NCI-H2227 (cell line): ENCODE data around the gene PRB4.
"Not testable (repeated sequence)": the region's sequence is repeated elsewhere in the genome, so short reads cannot be mapped to it uniquely, and the experiment has no call there.

Source experiments
- DNase-seq: peaks from one replicate; lab custom pipeline; 2025; ENCODE audit not compliant: unreplicated experiment; lab: John Stamatoyannopoulos, UW

PRB4 gene

DNA sequence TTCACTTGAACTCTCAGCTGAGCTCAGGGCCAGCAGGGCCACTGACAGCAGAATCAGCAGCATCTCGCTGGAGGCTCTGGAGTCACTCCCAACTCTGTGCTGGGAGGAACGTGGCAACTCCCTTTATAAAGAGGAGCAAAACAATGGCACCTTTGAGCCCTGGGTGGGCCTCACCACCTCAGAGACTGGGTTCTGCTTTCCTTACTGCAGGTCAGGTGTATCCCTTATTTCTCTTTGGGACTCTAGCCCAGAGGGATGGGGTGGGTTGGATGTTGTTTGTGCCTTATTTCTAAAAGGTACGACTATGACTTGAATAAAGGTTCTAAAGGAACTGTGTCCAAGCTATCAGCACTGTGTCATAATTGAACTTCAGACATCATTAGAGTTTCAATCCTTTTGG is at the start of gene PRB4:
Gene PRB4 (minus strand): TSS at position 101 of the 400 bp plus-strand sequence. CDS start 38 bp downstream, at position 63.
- no peak for DNase-seq

DNA sequence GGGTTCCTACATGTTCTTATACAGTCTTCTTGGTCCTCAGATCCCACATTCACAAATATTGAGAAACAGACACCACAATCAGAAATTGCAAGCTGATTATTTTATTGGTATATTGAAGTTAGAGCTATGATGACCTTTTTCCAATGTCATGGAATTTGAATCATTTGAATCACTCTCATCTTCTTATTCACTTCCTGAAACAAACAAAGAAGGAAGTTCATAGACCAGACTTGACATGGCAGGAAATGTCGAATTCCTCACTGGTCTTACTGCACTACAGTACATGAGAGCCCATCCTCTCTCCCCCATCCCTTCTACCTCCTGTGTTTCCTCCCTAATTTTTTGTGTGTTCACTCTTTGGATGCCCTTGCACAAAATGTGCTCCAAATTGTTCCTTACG is 41.5 kb upstream of the PRB4 start:
- not testable (repeated sequence) for DNase-seq

DNA sequence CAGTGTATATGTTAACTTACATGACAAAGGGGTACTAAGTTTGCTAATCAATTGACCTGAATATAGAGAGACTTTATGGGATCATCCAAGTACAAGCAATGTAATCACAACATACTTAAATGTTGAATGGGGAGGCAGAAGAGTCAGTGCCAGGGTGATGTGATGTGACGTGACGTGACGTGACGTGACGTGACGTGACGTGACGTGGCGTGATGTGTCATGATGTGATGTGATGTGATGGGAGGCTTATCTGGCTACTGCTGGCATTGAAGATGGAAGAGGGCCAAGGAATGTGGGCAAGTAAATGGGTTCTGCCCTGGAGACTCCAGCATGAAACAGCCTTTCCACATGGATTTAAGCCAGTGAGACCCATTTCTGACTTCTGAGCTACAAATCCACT is 38.2 kb upstream of the PRB4 start:
- no peak for DNase-seq

DNA sequence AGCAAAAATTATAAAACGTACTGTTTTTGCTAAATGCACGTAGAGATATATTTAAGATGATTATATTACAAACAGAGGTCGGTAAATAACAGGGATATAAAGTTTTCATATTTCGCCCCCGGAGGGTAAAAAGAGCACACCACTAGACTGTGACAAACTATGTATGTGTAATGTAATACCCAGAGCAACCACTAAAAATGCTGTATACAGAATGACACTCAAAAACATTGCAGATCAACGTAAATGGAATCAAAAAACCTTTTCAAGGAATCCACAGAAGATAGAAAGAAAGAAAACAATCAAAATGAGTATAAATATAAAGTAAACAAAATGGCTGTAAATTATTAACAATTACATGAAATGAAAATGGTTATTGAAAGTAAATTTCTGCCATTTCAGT is 37.6 kb upstream of the PRB4 start:
- DNase-seq, result no peak

DNA sequence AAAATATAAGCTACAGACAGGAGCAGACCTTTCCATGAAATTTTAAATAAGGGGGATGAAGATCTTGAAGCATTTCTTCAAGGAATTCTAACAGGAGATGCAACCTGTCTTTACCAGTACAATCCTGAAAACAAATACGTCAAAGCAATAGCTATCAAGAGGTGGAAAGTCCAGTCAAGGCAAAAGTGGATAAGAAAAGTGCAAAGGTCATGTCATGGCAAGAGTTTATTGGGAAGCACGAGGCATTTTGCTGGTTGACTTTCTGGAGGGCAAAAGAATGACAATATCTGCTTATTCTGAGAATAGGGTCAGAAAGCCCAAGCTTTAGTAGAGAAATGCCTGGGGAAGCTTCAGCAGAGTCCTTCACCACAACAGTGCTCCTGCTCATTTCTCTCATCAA is 34.3 kb upstream of the PRB4 start:
- DNase-seq, result no peak

DNA sequence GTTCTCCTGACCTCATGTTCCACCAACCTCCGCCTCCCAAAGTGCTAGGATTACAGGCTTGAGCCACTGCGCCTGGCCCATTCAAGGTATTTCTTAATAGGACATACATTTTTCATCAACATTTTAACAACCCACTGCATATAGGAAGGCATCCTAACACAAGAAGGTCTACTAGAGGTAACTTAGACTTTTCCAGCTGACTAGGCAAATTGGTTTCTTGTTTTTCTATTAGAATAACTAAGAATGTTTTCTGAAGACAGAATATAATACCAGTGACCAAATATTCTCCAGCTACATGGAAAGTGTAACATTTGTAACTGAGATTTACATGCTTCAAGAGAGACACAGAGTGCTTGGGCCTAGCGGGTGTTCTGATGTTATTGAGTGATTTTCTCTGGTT is 14.2 kb upstream of the PRB4 start:
- DNase-seq, result no peak

DNA sequence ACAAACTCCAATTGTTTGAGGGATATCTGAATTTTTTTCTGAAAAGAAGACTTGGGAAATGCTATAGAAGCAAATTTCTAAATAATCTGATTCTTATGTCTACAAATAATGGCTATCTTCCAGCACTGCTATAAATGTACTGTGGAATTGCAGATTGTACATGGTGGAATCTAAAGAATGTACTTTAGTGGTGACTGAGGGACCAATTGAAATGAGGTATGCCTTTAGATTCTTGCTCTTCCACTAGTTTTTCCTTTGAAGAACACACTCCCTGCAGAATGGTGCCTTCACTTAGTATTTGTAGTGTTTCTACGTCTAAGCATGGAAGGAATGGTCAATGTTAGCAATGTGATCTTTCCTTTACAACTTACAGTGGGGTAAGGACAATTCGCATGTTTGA is 11.7 kb upstream of the PRB4 start:
- DNase-seq, result no peak

DNA sequence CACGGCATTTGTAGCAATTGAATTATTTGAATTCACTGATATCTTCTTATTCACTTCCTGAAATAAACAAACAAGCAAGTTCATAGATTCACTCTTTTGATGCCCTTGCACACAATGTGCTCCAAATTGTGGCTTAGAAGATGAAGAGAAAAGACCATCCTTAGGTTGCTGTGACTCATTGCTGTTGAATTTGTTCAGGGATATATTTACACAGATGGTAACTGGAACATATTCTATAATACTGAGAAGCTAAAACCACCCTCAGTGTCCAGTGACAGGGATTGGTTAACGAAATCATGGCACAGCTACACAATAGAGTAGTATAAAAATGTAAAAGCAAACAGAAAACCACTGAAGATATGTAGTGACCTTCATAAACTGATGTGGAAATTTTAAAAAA is 3.1 kb downstream of the PRB4 start:
- no peak for DNase-seq

DNA sequence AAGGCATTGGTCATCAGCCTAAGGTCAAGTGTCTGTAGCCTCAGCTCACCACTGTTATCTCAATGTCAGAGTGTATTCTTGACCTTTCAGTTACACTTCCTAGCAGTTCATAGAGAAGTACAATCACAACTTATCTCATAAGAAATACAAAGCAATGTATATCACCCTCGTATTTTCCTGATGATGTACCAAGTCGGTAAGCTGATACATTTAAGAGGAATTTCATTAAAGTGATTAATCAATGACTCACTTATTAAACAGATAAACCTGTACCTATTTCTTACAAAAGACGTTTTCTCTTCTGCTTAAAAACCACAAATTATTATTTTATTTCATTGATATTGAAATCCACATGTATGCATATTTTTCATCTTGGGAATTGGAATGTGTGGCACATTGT is 36.8 kb downstream of the PRB4 start:
- no peak for DNase-seq

DNA sequence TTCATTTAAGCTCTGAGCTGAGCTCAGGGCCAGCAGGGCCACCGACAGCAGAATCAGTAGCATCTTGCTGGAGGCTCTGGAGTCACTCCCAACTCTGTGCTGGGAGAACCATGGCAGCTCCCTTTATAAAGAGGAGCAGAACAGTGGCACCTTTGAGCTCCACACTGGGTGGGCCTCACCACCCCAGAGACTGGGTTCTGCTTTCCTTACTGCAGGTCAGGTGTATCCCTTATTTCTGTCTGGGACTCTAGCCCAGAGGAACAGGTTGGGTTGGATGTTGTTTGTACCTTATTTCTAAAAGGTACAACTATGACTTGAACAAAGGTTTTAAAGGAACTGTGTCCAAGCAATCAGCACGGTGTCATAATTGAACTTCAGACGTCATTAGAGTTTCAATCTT is 40.6 kb downstream of the PRB4 start, which contains the start of gene PRB3:
Gene PRB3 (minus strand): TSS at position 101 of the 400 bp plus-strand sequence. CDS start 38 bp downstream, at position 63.
- DNase-seq, result no peak

DNA sequence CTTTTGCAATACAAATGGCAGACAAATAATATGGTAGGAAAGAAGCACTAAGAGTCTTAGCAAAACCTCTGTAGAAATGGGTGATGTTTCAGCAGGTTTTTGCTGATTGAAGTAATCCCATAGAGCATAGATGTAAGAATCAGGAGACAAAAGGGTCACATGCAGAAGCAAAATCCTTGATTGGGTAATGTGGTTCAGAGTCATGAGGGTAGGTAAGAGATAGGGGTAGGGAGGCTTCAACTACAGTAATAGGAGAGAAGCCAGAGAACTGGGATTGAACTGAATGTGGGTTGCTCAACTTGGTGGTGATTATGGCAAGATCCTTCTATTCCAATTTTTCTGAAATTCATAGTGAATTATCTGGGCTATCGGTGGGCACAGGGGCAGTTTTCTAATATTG is 45.7 kb downstream of the PRB4 start:
- no peak for DNase-seq
